A673 (cell line): ENCODE data around the gene NFIB. TPM values are rescaled to one million over a fixed set of nuclear protein-coding genes. Genes with fewer than 3 reads are reported as not detected.

Source experiments
- BruUV-seq: library from RNA; stranded (reverse); fragments of 400-500 nt; replicated peaks from 2 replicates; lab custom pipeline; 2021; lab: Mats Ljungman, UMichigan
- CTCF ChIA-PET: fragments of 300-600 bp; sonication (Branson Sonifier 250); formaldehyde crosslinking; loops from one replicate; lab custom pipeline; 2022; ENCODE audit warnings: antibody characterized with exemption; lab: Charles Lee
- POLR2A ChIA-PET: fragments of 300-600 bp; sonication (Branson Sonifier 250); formaldehyde crosslinking; loops from one replicate; lab custom pipeline; 2022; ENCODE audit warnings: antibody characterized with exemption; ENCODE audit not compliant: low non-redundant PET; lab: Charles Lee
- DNase-seq: peaks from one replicate; pipeline ENCODE4 v3.0.0-alpha.2; 2015; ENCODE audit warnings: low spot score
- H3K27ac ChIP-seq: fragments of 200-600 bp; sonication (generic); 2 replicates; pipeline ENCODE4 v1.5.1; 2016; ENCODE audit warnings: mixed run types, low read depth, mild to moderate bottlenecking, mixed read lengths, antibody characterized with exemption, low read length; ENCODE audit not compliant: poor library complexity, severe bottlenecking
- H3K27me3 ChIP-seq: fragments of 200-600 bp; sonication (generic); replicated peaks from 2 replicates; pipeline ENCODE4 v1.6.1; 2017; ENCODE audit warnings: mixed run types, low read depth, mild to moderate bottlenecking, mixed read lengths, antibody characterized with exemption, low read length; ENCODE audit not compliant: insufficient read depth, poor library complexity
- H3K36me3 ChIP-seq: fragments of 200-600 bp; sonication (generic); 2 replicates; pipeline ENCODE4 v1.6.1; 2016; ENCODE audit warnings: mixed run types, mild to moderate bottlenecking, mixed read lengths, antibody characterized with exemption, low read length; ENCODE audit not compliant: insufficient read depth, poor library complexity, severe bottlenecking
- H3K4me1 ChIP-seq: fragments of 200-600 bp; sonication (generic); 2 replicates; pipeline ENCODE4 v1.6.1; 2017; ENCODE audit warnings: mixed run types, mild to moderate bottlenecking, mixed read lengths, antibody characterized with exemption, low read length; ENCODE audit not compliant: insufficient read depth, poor library complexity, severe bottlenecking
- H3K4me3 ChIP-seq: fragments of 200-600 bp; sonication (generic); 2 replicates; pipeline ENCODE4 v1.5.1; 2016; ENCODE audit warnings: low read depth, mixed run types, mild to moderate bottlenecking, mixed read lengths, low read length; ENCODE audit not compliant: poor library complexity, severe bottlenecking
- H3K9me3 ChIP-seq: fragments of 200-600 bp; sonication (generic); 2 replicates; pipeline ENCODE4 v1.6.1; 2016; ENCODE audit warnings: mixed run types, low read depth, mild to moderate bottlenecking, mixed read lengths, antibody characterized with exemption, low read length; ENCODE audit not compliant: poor library complexity, severe bottlenecking
- CTCF ChIP-seq: fragments of 300-800, 200-600 bp; sonication (generic); conservative IDR thresholded peaks from 2 replicates; pipeline ENCODE4 v1.5.1; 2017; ENCODE audit warnings: low read depth, mild to moderate bottlenecking, antibody characterized with exemption, low read length, moderate library complexity, mixed read lengths
- EZH2 ChIP-seq: fragments of 200-600 bp; sonication (generic); IDR thresholded peaks from 2 replicates; pipeline ENCODE4 v1.6.1; 2017; ENCODE audit warnings: borderline replicate concordance, low read depth, mild to moderate bottlenecking, mixed read lengths, antibody characterized with exemption, low read length; ENCODE audit not compliant: poor library complexity, severe bottlenecking
- intact Hi-C: fragments of 100-400 bp; cut with micrococcal nuclease; formaldehyde crosslinking; loops from one replicate; pipeline ENCODE4 v1.10.0; 2022; ENCODE audit not compliant: unreplicated experiment
- total RNA-seq: library from RNA; stranded (reverse); gene quantifications from 2 replicates; pipeline ENCODE4 v1.2.3, GENCODE V29; 2021

Gene NFIB
- total RNA-seq, 1 experiment from 2014 or later: 41.2 TPM

- no peaks in the 10 kb centered on the region for H3K27me3 ChIP-seq
- CTCF ChIA-PET: no interaction called here
- no peak overlapping the region for H3K27ac ChIP-seq
- POLR2A ChIA-PET: no interaction called here
- BruUV-seq: no TSS peak
- DNase-seq: no peak
- no peaks in the 10 kb centered on the region for H3K36me3 ChIP-seq
- H3K4me1 ChIP-seq: peaks cover 24% of the 10 kb centered on the region
- no peak overlapping the region for H3K4me3 ChIP-seq
- H3K9me3 ChIP-seq: no peaks in the 10 kb centered on the region
- intact Hi-C loops: no loop called here
- TF ChIP-seq CTCF (no peak), EZH2 (no peak)
These were observed 66.4 kb downstream of the NFIB start for GRCh38 chr9:14247577-14247976.

- no peak for DNase-seq
These were observed 67.0 kb downstream of the NFIB start for GRCh38 chr9:14246951-14247350.

GRCh38 chr9:14245901-14246525 lies 67.9 kb downstream of the NFIB start:
- POLR2A ChIA-PET: no interaction called here
- CTCF ChIA-PET: no interaction called here
- Histone ChIP-seq H3K9me3 (no peaks in the 10 kb centered on the region), H3K4me3 (no peak overlapping the region), H3K36me3 (no peaks in the 10 kb centered on the region), H3K4me1 (peaks cover 26% of the 10 kb centered on the region), H3K27me3 (no peaks in the 10 kb centered on the region), H3K27ac (no peak overlapping the region)
- TF ChIP-seq EZH2 (no peak), CTCF (no peak)
- DNase-seq: no peak
- intact Hi-C loops: no loop called here
- BruUV-seq: no TSS peak

More at GRCh38 chr9:14246951-14247350, 67.0 kb downstream of the NFIB start:
- intact Hi-C loops: no loop called here
- Histone ChIP-seq H3K4me3 (no peak overlapping the region), H3K9me3 (no peaks in the 10 kb centered on the region), H3K27me3 (no peaks in the 10 kb centered on the region), H3K36me3 (no peaks in the 10 kb centered on the region), H3K27ac (no peak overlapping the region), H3K4me1 (peaks cover 29% of the 10 kb centered on the region)
- TF ChIP-seq CTCF: no peak
- CTCF ChIA-PET: no interaction called here
- POLR2A ChIA-PET: no interaction called here
- no TSS peak for BruUV-seq
